BJ (cell line): ENCODE data around the gene LPA. TPM values are rescaled to one million over a fixed set of nuclear protein-coding genes. Genes with fewer than 3 reads are reported as not detected.
"Not testable (repeated sequence)": the region's sequence is repeated elsewhere in the genome, so short reads cannot be mapped to it uniquely, and the experiment has no call there.

Experiments
- CTCF ChIA-PET: fragments of 350-600 bp; formaldehyde crosslinking; extraction: SDS; loops from one replicate; lab custom pipeline; 2021; ENCODE audit warnings: antibody characterized with exemption, inconsistent platforms; lab: Yijun Ruan, JAX
- POLR2A ChIA-PET: fragments of 300-600 bp; sonication (Branson Sonifier 250); formaldehyde crosslinking; extraction: SDS; loops from one replicate; lab custom pipeline; 2021; ENCODE audit warnings: antibody characterized with exemption; lab: Charles Lee
- DNase-seq: peaks from one replicate; pipeline ENCODE4 v3.0.0-alpha.2; 2011; ENCODE audit warnings: low read depth
- H3K27me3 ChIP-seq: 2 replicates; pipeline ENCODE4 v1.6.0; 2011; ENCODE audit warnings: low read length; ENCODE audit not compliant: control insufficient read depth, insufficient read depth
- H3K36me3 ChIP-seq: 2 replicates; pipeline ENCODE4 v1.5.1; 2011; ENCODE audit warnings: low read length; ENCODE audit not compliant: control insufficient read depth, insufficient read depth
- H3K4me3 ChIP-seq: 2 replicates; pipeline ENCODE4 v1.5.1; 2011; ENCODE audit warnings: low read depth, mild to moderate bottlenecking, control low read depth, low read length
- CTCF ChIP-seq: IDR thresholded peaks from 2 replicates; pipeline ENCODE4 v1.5.1; 2011; ENCODE audit warnings: low read depth, mild to moderate bottlenecking, control low read depth, inconsistent platforms, low read length, moderate library complexity; ENCODE audit not compliant: insufficient read depth
- polyA plus RNA-seq: library from polyadenylated mRNA; depleted of rRNA; stranded (reverse); fragments of >200 nt; gene quantifications from 2 replicates; pipeline ENCODE4 v1.2.3, GENCODE V29; 2011

The LPA gene
- polyA plus RNA-seq, 1 experiment = not detected

- ChIA-PET CTCF (no interaction called here), POLR2A (no interaction called here)
- DNase-seq = no peak
- H3K4me3 ChIP-seq = no peak overlapping the region
- no peak for TF ChIP-seq CTCF
- H3K36me3 ChIP-seq = no peaks in the 10 kb centered on the region
- H3K27me3 ChIP-seq = no peaks in the 10 kb centered on the region
These were observed 82.7 kb downstream of the LPA start for GRCh38 chr6:160581406-160581805.

- POLR2A ChIA-PET, H3K4me3 ChIP-seq, DNase-seq, H3K36me3 ChIP-seq, CTCF ChIA-PET, H3K27me3 ChIP-seq: not testable (repeated sequence)
These were observed 85.6 kb downstream of the LPA start for GRCh38 chr6:160578515-160578914.

GRCh38 chr6:160573943-160574342 is 90.1 kb downstream of the LPA start:
- no peak for TF ChIP-seq CTCF
- DNase-seq = no peak
- Histone ChIP-seq H3K27me3 (no peaks in the 10 kb centered on the region), H3K36me3 (no peaks in the 10 kb centered on the region), H3K4me3 (no peak overlapping the region)
- CTCF ChIA-PET = interaction anchor here (1.3 kb wide), 1 partner anchor 11 kb away, joined by 3 read pairs; no protein-coding TSS in a partner anchor
- POLR2A ChIA-PET = no interaction called here

GRCh38 chr6:160571201-160571600 is 92.9 kb downstream of the LPA start:
- POLR2A ChIA-PET, H3K4me3 ChIP-seq, CTCF ChIA-PET, H3K27me3 ChIP-seq, H3K36me3 ChIP-seq, DNase-seq: not testable (repeated sequence)

DNA sequence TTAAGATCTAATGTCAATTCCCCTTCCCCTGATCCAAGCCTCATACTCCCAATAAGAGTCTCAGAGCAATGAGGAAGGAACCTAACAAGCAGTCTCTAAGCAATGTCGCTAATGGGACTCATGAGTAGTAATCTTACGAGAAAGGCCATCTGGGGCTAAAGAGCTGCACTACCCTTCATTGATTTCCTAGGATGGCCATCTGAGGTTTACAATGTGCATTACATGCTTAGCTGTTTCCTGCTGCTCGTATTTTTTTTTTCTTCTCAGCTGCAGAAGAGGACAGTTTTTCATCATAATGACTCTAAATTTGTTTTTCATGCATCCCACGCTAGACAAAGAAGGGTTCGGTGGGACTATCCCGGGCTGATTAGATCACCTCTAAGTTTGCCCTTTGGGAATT is 119.3 kb downstream of the LPA start:
- CTCF ChIA-PET = no interaction called here
- Histone ChIP-seq H3K36me3 (no peaks in the 10 kb centered on the region), H3K27me3 (no peaks in the 10 kb centered on the region), H3K4me3 (no peak overlapping the region)
- no peak for DNase-seq
- POLR2A ChIA-PET = no interaction called here
- no peak for TF ChIP-seq CTCF

GRCh38 chr6:160535270-160535669 is 128.8 kb downstream of the LPA start:
- Histone ChIP-seq H3K27me3 (no peaks in the 10 kb centered on the region), H3K36me3 (no peaks in the 10 kb centered on the region), H3K4me3 (no peak overlapping the region)
- POLR2A ChIA-PET = no interaction called here
- TF ChIP-seq CTCF = no peak
- DNase-seq = no peak
- CTCF ChIA-PET = interaction anchor here (0.8 to 1.6 kb wide), 3 partner anchors 16 to 26 kb away, joined by 3 to 8 read pairs (median 3); no protein-coding TSS in a partner anchor
